Measurements from ENCODE around the gene ZFYVE26. TPM values are rescaled to one million over a fixed set of nuclear protein-coding genes. Genes with fewer than 3 reads are reported as not detected.

ZFYVE26 gene
- total RNA-seq, 1 experiment from 2014 or later: 20.5 TPM

DNA sequence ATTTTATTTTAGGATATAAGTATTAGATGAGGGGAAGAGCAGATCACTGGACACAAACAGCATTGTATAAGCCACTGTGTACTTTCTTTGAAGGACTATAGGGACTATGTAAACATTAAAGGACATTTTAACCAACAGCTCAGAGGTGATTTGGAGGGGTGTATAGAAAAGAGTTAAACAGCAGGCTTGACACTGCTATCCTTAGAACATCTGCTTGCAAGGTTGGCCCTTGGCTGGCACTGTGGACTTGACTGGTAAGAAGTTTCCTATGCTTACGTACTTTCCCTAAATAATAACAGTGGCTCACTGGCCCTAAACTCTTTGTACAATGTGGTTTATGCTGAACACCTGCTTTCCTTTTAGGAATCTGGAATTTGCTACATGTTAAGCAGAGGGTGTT is 28.7 kb downstream of the ZFYVE26 start:
- peaks cover 34% of the 10 kb centered on the region for H3K36me3 ChIP-seq (ENCODE audit: insufficient read depth, low read length, poor library complexity, severe bottlenecking)
- no peaks in the 10 kb centered on the region for H3K9me3 ChIP-seq (ENCODE audit: low read depth, low read length, poor library complexity, severe bottlenecking)
- H3K4me3 ChIP-seq (ENCODE audit: low read depth, low read length, poor library complexity, severe bottlenecking): no peak overlapping the region
- no peaks in the 10 kb centered on the region for H3K4me1 ChIP-seq (ENCODE audit: insufficient read depth, low read length, poor library complexity, severe bottlenecking)
- ChIA-PET CTCF (no interaction called here), POLR2A (ENCODE audit: low non-redundant PET) (interaction anchor here (0.6 kb wide), 1 partner anchor 10 kb away, joined by 9 read pairs; no protein-coding TSS in a partner anchor)
- no peak overlapping the region for H3K27ac ChIP-seq (ENCODE audit: low read depth, low read length, poor library complexity, severe bottlenecking)
- H3K27me3 ChIP-seq (replicated peaks; ENCODE audit: insufficient read depth, low read depth, low read length, poor library complexity): no peaks in the 10 kb centered on the region
- intact Hi-C loops (cut with micrococcal nuclease; ENCODE audit: unreplicated experiment): no loop called here
- TF ChIP-seq, protein P1, sequence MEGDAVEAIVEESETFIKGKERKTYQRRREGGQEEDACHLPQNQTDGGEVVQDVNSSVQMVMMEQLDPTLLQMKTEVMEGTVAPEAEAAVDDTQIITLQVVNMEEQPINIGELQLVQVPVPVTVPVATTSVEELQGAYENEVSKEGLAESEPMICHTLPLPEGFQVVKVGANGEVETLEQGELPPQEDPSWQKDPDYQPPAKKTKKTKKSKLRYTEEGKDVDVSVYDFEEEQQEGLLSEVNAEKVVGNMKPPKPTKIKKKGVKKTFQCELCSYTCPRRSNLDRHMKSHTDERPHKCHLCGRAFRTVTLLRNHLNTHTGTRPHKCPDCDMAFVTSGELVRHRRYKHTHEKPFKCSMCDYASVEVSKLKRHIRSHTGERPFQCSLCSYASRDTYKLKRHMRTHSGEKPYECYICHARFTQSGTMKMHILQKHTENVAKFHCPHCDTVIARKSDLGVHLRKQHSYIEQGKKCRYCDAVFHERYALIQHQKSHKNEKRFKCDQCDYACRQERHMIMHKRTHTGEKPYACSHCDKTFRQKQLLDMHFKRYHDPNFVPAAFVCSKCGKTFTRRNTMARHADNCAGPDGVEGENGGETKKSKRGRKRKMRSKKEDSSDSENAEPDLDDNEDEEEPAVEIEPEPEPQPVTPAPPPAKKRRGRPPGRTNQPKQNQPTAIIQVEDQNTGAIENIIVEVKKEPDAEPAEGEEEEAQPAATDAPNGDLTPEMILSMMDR (conservative IDR thresholded peaks at IDR 0.05; ENCODE audit: low read depth, low read length): no peak
- TF ChIP-seq EZH2 (IDR thresholded peaks at IDR 0.05; ENCODE audit: borderline replicate concordance, low read depth, low read length, poor library complexity, severe bottlenecking): no peak
- no TSS peak for BruUV-seq (replicated peaks)
- no peak for DNase-seq (ENCODE audit: low spot score)

DNA sequence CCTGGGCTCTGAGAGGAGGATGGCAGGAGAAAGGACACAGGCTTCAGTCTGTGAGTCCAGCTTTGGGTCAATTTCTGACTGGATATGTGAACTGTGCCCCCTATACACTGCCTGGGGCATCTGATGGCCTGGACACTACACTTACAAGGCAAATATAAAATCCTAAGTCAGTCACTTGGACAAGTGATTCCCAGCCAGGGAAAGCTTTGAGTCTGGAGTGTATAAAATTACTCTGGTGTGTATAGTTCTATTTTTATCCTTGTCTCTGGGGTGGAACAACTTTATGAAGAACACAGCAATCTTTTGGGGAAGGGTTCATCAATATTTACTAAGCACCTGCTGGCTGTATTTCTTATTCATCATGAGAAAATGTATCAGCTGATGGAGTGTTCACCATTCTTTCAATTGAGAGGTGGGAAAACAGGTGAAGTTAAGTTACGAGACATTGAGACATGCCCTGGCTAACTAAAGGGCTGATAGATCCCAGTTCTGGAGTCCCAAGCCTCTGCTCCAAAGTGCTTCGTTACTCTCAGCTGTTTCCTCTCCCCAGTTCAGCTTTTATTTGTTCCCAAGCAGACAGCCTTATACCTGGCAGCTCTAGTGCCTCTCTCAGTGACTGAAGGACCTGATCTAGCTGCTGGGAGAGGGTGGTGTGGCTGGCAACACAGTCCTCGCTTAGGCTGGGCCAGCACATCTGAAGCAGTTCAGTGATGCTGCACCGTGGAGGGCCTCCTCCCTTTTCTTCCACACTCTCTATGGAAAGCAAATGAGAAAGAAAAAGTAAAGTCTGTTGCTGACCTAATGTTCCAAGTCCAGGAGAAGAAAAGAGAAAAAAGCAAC is 30.9 kb downstream of the ZFYVE26 start:
- DNase-seq (ENCODE audit: low spot score): no peak
- Histone ChIP-seq H3K4me1 (ENCODE audit: insufficient read depth, low read length, poor library complexity, severe bottlenecking) (no peaks in the 10 kb centered on the region), H3K36me3 (ENCODE audit: insufficient read depth, low read length, poor library complexity, severe bottlenecking) (peaks cover 45% of the 10 kb centered on the region), H3K27me3 (replicated peaks; ENCODE audit: insufficient read depth, low read depth, low read length, poor library complexity) (no peaks in the 10 kb centered on the region), H3K9me3 (ENCODE audit: low read depth, low read length, poor library complexity, severe bottlenecking) (no peaks in the 10 kb centered on the region), H3K27ac (ENCODE audit: low read depth, low read length, poor library complexity, severe bottlenecking) (no peak overlapping the region), H3K4me3 (ENCODE audit: low read depth, low read length, poor library complexity, severe bottlenecking) (no peak overlapping the region)
- BruUV-seq (replicated peaks): no TSS peak
- POLR2A ChIA-PET (ENCODE audit: low non-redundant PET): interaction anchor here (0.8 kb wide), 1 partner anchor 31 kb away, joined by 4 read pairs; the partner anchor contains the start of gene ZFYVE26
- intact Hi-C loops (cut with micrococcal nuclease; ENCODE audit: unreplicated experiment): no loop called here
- TF ChIP-seq, protein P1 (conservative IDR thresholded peaks at IDR 0.05; ENCODE audit: low read depth, low read length): no peak
- no peak for TF ChIP-seq EZH2 (IDR thresholded peaks at IDR 0.05; ENCODE audit: borderline replicate concordance, low read depth, low read length, poor library complexity, severe bottlenecking)
- CTCF ChIA-PET: no interaction called here

DNA sequence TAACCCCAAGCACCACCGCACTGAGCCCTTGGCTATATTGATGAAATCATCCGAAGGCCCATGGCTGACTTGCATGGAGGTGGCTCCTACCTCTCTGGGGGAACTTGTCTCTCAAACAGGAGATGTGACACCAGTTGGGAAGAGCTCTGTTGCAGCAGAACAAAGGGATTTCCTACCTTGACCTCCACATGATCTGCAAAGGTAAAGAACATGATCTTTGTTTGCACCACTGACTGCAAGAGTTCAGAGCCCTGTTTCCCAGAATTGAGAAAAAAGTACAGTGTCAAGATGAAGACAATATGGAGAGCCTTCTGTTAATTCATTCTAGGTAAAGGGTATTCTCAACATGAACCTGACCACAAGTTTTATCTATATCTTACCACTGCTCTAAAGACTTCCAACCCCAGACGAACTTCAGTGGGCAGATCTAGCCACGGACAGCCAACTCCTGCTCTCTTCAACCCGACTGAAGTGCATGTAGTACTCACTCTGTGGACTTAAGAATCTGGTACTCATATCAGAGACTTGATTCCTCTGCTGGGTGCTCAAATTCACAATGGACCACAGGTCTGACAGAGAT is 32.1 kb downstream of the ZFYVE26 start:
- Histone ChIP-seq H3K4me1 (ENCODE audit: insufficient read depth, low read length, poor library complexity, severe bottlenecking) (no peaks in the 10 kb centered on the region), H3K36me3 (ENCODE audit: insufficient read depth, low read length, poor library complexity, severe bottlenecking) (peaks cover 37% of the 10 kb centered on the region), H3K4me3 (ENCODE audit: low read depth, low read length, poor library complexity, severe bottlenecking) (no peak overlapping the region), H3K27ac (ENCODE audit: low read depth, low read length, poor library complexity, severe bottlenecking) (no peak overlapping the region), H3K9me3 (ENCODE audit: low read depth, low read length, poor library complexity, severe bottlenecking) (no peaks in the 10 kb centered on the region), H3K27me3 (replicated peaks; ENCODE audit: insufficient read depth, low read depth, low read length, poor library complexity) (no peaks in the 10 kb centered on the region)
- intact Hi-C loops (cut with micrococcal nuclease; ENCODE audit: unreplicated experiment): no loop called here
- CTCF ChIA-PET: no interaction called here
- TF ChIP-seq EZH2 (IDR thresholded peaks at IDR 0.05; ENCODE audit: borderline replicate concordance, low read depth, low read length, poor library complexity, severe bottlenecking): no peak
- TF ChIP-seq, protein P1 (conservative IDR thresholded peaks at IDR 0.05; ENCODE audit: low read depth, low read length): no peak
- POLR2A ChIA-PET (ENCODE audit: low non-redundant PET): interaction anchor here (0.8 kb wide), 1 partner anchor 32 kb away, joined by 4 read pairs; the partner anchor contains the start of gene ZFYVE26
- DNase-seq (ENCODE audit: low spot score): no peak
- BruUV-seq (replicated peaks): no TSS peak

Data from A673 (cell line).